ENCODE results near the gene SERPINB1.

SERPINB1 gene

GRCh38 chr6:2841264-2842138, at the start of gene SERPINB1:
TSS of gene SERPINB1 (minus strand) at chr6:2841863. CDS start at chr6:2840586, 1,277 bp downstream.
- no peak for TF ChIP-seq GATA3 (IDR thresholded peaks at IDR 0.05; ENCODE audit: low read depth, low read length)
- no peak for TF ChIP-seq GATA2 (IDR thresholded peaks at IDR 0.05; ENCODE audit: low read depth, low read length)

GRCh38 chr6:2890976-2891767, 49.5 kb upstream of the SERPINB1 start:
- TF ChIP-seq GATA3 (IDR thresholded peaks at IDR 0.05; ENCODE audit: low read depth, low read length) (no peak), GATA2 (IDR thresholded peaks at IDR 0.05; ENCODE audit: low read depth, low read length) (no peak)

- TF ChIP-seq GATA2 (IDR thresholded peaks at IDR 0.05; ENCODE audit: low read depth, low read length) (no peak), GATA3 (IDR thresholded peaks at IDR 0.05; ENCODE audit: low read depth, low read length) (no peak)
These were observed 44.5 kb upstream of the SERPINB1 start for GRCh38 chr6:2885967-2886735.

- TF ChIP-seq GATA2 (IDR thresholded peaks at IDR 0.05; ENCODE audit: low read depth, low read length) (no peak), GATA3 (IDR thresholded peaks at IDR 0.05; ENCODE audit: low read depth, low read length) (no peak)
These were observed 43.1 kb upstream of the SERPINB1 start for GRCh38 chr6:2884804-2885203.

- TF ChIP-seq GATA2 (IDR thresholded peaks at IDR 0.05; ENCODE audit: low read depth, low read length) (no peak), GATA3 (IDR thresholded peaks at IDR 0.05; ENCODE audit: low read depth, low read length) (no peak)
These were observed 42.0 kb upstream of the SERPINB1 start for GRCh38 chr6:2883673-2884072.

- TF ChIP-seq GATA3 (IDR thresholded peaks at IDR 0.05; ENCODE audit: low read depth, low read length): no peak
- no peak for TF ChIP-seq GATA2 (IDR thresholded peaks at IDR 0.05; ENCODE audit: low read depth, low read length)
These were observed 39.8 kb upstream of the SERPINB1 start for GRCh38 chr6:2881423-2881822.

GRCh38 chr6:2877960-2878359, 36.3 kb upstream of the SERPINB1 start:
- TF ChIP-seq GATA3 (IDR thresholded peaks at IDR 0.05; ENCODE audit: low read depth, low read length) (no peak), GATA2 (IDR thresholded peaks at IDR 0.05; ENCODE audit: low read depth, low read length) (no peak)

GRCh38 chr6:2877057-2877882, 35.6 kb upstream of the SERPINB1 start:
- no peak for TF ChIP-seq GATA3 (IDR thresholded peaks at IDR 0.05; ENCODE audit: low read depth, low read length)

GRCh38 chr6:2876210-2877056, 34.8 kb upstream of the SERPINB1 start:
- TF ChIP-seq GATA2 (IDR thresholded peaks at IDR 0.05; ENCODE audit: low read depth, low read length): no peak
- no peak for TF ChIP-seq GATA3 (IDR thresholded peaks at IDR 0.05; ENCODE audit: low read depth, low read length)

GRCh38 chr6:2875359-2876191, 33.9 kb upstream of the SERPINB1 start:
- TF ChIP-seq GATA2 (IDR thresholded peaks at IDR 0.05; ENCODE audit: low read depth, low read length) (no peak), GATA3 (IDR thresholded peaks at IDR 0.05; ENCODE audit: low read depth, low read length) (no peak)

GRCh38 chr6:2873643-2874042, 32.0 kb upstream of the SERPINB1 start:
- TF ChIP-seq GATA2 (IDR thresholded peaks at IDR 0.05; ENCODE audit: low read depth, low read length): no peak
- TF ChIP-seq GATA3 (IDR thresholded peaks at IDR 0.05; ENCODE audit: low read depth, low read length): no peak
